ENCODE results near the gene AP2A1.
A peak's percentile ranks its signal among the peaks of the same experiment; 100 is the strongest.
"Not testable (repeated sequence)": the region's sequence is repeated elsewhere in the genome, so short reads cannot be mapped to it uniquely, and the experiment has no call there.

Gene AP2A1

GRCh38 chr19:49766930-49767299 lies at the start of gene AP2A1:
AP2A1 (plus strand) TSS chr19:49767001; CDS start chr19:49767134, 133 bp downstream.
- DNase-seq = no peak
- intact Hi-C loops (cut with DNase I) = loop anchor here (5.0 kb wide), 1 partner anchor 35 kb away; no protein-coding TSS in a partner anchor

- no peak for DNase-seq
- intact Hi-C loops (cut with DNase I) = no loop called here
Measured at GRCh38 chr19:49718511-49718910, 48.3 kb upstream of the AP2A1 start.

- intact Hi-C loops (cut with DNase I) = no loop called here
- no peak for DNase-seq
Measured at GRCh38 chr19:49718991-49719390, 47.8 kb upstream of the AP2A1 start.

GRCh38 chr19:49719420-49719819 lies 47.4 kb upstream of the AP2A1 start:
- DNase-seq; intact Hi-C loops (cut with DNase I): not testable (repeated sequence)

GRCh38 chr19:49727217-49728030 lies 39.4 kb upstream of the AP2A1 start:
- intact Hi-C loops (cut with DNase I) = no loop called here
- peak in 1 of 10 donors; percentile 62 for DNase-seq

- no peak for DNase-seq
- intact Hi-C loops (cut with DNase I) = no loop called here
Measured at GRCh38 chr19:49730166-49730565, 36.6 kb upstream of the AP2A1 start.

- intact Hi-C loops (cut with DNase I) = no loop called here
Measured at GRCh38 chr19:49738268-49738667, 28.5 kb upstream of the AP2A1 start.

GRCh38 chr19:49739098-49739497 lies 27.7 kb upstream of the AP2A1 start:
- intact Hi-C loops (cut with DNase I) = no loop called here
- no peak for DNase-seq

More at GRCh38 chr19:49738268-49738667, 28.5 kb upstream of the AP2A1 start:
- no peak for DNase-seq

- intact Hi-C loops (cut with DNase I) = no loop called here
- DNase-seq = peak in 1 of 10 donors; percentile 59
Measured at GRCh38 chr19:49739933-49740332, 26.9 kb upstream of the AP2A1 start.

- no peak for DNase-seq
- intact Hi-C loops (cut with DNase I) = no loop called here
Measured at GRCh38 chr19:49741210-49741844, 25.5 kb upstream of the AP2A1 start.

GRCh38 chr19:49744946-49745381 lies 21.8 kb upstream of the AP2A1 start:
- DNase-seq = peak in 1 of 10 donors; percentile 64
- intact Hi-C loops (cut with DNase I) = no loop called here

GRCh38 chr19:49746206-49746958 lies 20.4 kb upstream of the AP2A1 start:
- intact Hi-C loops (cut with DNase I) = no loop called here
- DNase-seq = peak in 3 of 10 donors; percentile 35 to 90 (median 85)

GRCh38 chr19:49749055-49749716 lies 17.6 kb upstream of the AP2A1 start:
- DNase-seq = no peak
- intact Hi-C loops (cut with DNase I) = no loop called here

- intact Hi-C loops (cut with DNase I) = no loop called here
- DNase-seq = no peak
Measured at GRCh38 chr19:49749771-49750170, 17.0 kb upstream of the AP2A1 start.

- intact Hi-C loops (cut with DNase I) = no loop called here
- DNase-seq = no peak
Measured at GRCh38 chr19:49752701-49753100, 14.1 kb upstream of the AP2A1 start.

GRCh38 chr19:49755956-49756355 lies 10.8 kb upstream of the AP2A1 start:
- DNase-seq = no peak
- intact Hi-C loops (cut with DNase I) = no loop called here

GRCh38 chr19:49758292-49758691 lies 8.5 kb upstream of the AP2A1 start:
- DNase-seq = peak in 7 of 10 donors; percentile 9 to 83 (median 37)
- intact Hi-C loops (cut with DNase I) = no loop called here

- intact Hi-C loops (cut with DNase I) = no loop called here
Measured at GRCh38 chr19:49761249-49761624, 5.6 kb upstream of the AP2A1 start.

GRCh38 chr19:49761625-49762311 lies 5.0 kb upstream of the AP2A1 start:
- intact Hi-C loops (cut with DNase I) = no loop called here
- DNase-seq = peak in 1 of 10 donors; percentile 41

More at GRCh38 chr19:49761249-49761624, 5.6 kb upstream of the AP2A1 start:
- peak in 1 of 10 donors; percentile 5 for DNase-seq

- intact Hi-C loops (cut with DNase I) = no loop called here
- DNase-seq = no peak
Measured at GRCh38 chr19:49763230-49763629, 3.6 kb upstream of the AP2A1 start, which contains the start of gene TSKS. TSKS (minus strand) TSS chr19:49763306; CDS start chr19:49763247, 59 bp downstream.
